Endothelial cell of umbilical vein (primary cell): ENCODE measurements around the gene DMD. TPM values are rescaled to one million over a fixed set of nuclear protein-coding genes. Genes with fewer than 3 reads are reported as not detected.

Source experiments
- BruUV-seq: library from RNA; stranded (reverse); fragments of 400-500 nt; replicated peaks from 2 replicates; lab custom pipeline; 2021; lab: Mats Ljungman, UMichigan
- CTCF ChIA-PET: fragments of 300-600, 350-600 bp; sonication (Branson Sonifier 250); formaldehyde crosslinking; loops from one replicate; lab custom pipeline; 2021; ENCODE audit warnings: antibody characterized with exemption, inconsistent platforms; lab: Charles Lee
- POLR2A ChIA-PET: fragments of 300-600, 350-600 bp; sonication (Branson Sonifier 250); formaldehyde crosslinking; loops from one replicate; lab custom pipeline; 2021; ENCODE audit warnings: antibody characterized with exemption, inconsistent platforms; lab: Charles Lee
- DNase-seq: peaks from one replicate; pipeline ENCODE4 v3.0.0-alpha.2; 2011; ENCODE audit warnings: low read depth, low spot score
- FAIRE-seq: peaks from 2 replicates; lab custom pipeline; 2011; peaks lifted over from hg19 to GRCh38; lab: Jason Lieb, UNC
- H2AFZ ChIP-seq: 2 replicates; pipeline ENCODE4 v1.6.0; 2012; ENCODE audit warnings: low read depth, low read length, control low read depth, inconsistent platforms
- H3K27ac ChIP-seq: 2 replicates; pipeline ENCODE4 v1.5.1; 2011; ENCODE audit warnings: low read depth, mild to moderate bottlenecking, control low read depth, low read length, moderate library complexity; ENCODE audit not compliant: insufficient read depth
- H3K27me3 ChIP-seq, 2 experiments: 2 replicates each; pipeline versions ENCODE4 v1.6.0 to v1.6.1; 2011; ENCODE audit warnings: low read length in 2 of 2, mixed read lengths in 1 of 2; ENCODE audit not compliant: control insufficient read depth in 2 of 2, insufficient read depth in 2 of 2
- H3K36me3 ChIP-seq, 2 experiments: 2 replicates in 1 of 2; 3 replicates in 1 of 2; pipeline ENCODE4 v1.5.1; 2011; ENCODE audit warnings: low read length in 2 of 2, mild to moderate bottlenecking in 1 of 2, moderate library complexity in 1 of 2; ENCODE audit not compliant: control insufficient read depth in 2 of 2, insufficient read depth in 2 of 2; ENCODE audit errors: extremely low read depth in 1 of 2
- H3K4me1 ChIP-seq: 3 replicates; pipeline ENCODE4 v1.5.1; 2011; ENCODE audit warnings: mild to moderate bottlenecking, low read length; ENCODE audit not compliant: control insufficient read depth, insufficient read depth; ENCODE audit errors: extremely low read depth
- H3K4me2 ChIP-seq: 2 replicates; pipeline ENCODE4 v1.6.1; 2011; ENCODE audit warnings: low read length, control low read depth, mixed read lengths; ENCODE audit not compliant: insufficient read depth
- H3K4me3 ChIP-seq, 3 experiments: fragments of 200-600 bp in 1 of 3; sonication (generic), shearing (Covaris generic) in 1 of 3; replicated peaks in 1 of 3; 2 replicates each; pipeline ENCODE4 v1.5.1; 2011 to 2016; ENCODE audit warnings: control low read depth in 3 of 3, low read length in 3 of 3, mild to moderate bottlenecking in 2 of 3, inconsistent platforms in 1 of 3, low read depth in 1 of 3, moderate library complexity in 1 of 3; ENCODE audit not compliant: insufficient read depth in 1 of 3
- H3K79me2 ChIP-seq: 2 replicates; pipeline ENCODE4 v1.6.0; 2012; ENCODE audit warnings: low read length, inconsistent platforms; ENCODE audit not compliant: control insufficient read depth, insufficient read depth
- H3K9ac ChIP-seq: replicated peaks from 2 replicates; pipeline ENCODE3; 2011; ENCODE audit warnings: low read length, control low read depth; ENCODE audit not compliant: insufficient read depth; ENCODE audit errors: extremely low read depth
- H3K9me1 ChIP-seq: replicated peaks from 3 replicates; pipeline ENCODE4 v1.6.0; 2011; ENCODE audit warnings: mild to moderate bottlenecking, low read length; ENCODE audit not compliant: control insufficient read depth, insufficient read depth; ENCODE audit errors: extremely low read depth
- H3K9me3 ChIP-seq: replicated peaks from 2 replicates; pipeline ENCODE4 v1.5.1; 2012; ENCODE audit warnings: low read length, inconsistent platforms; ENCODE audit not compliant: control insufficient read depth, insufficient read depth
- H4K20me1 ChIP-seq: replicated peaks from 2 replicates; pipeline ENCODE3; 2011; ENCODE audit warnings: mild to moderate bottlenecking, low read length; ENCODE audit not compliant: control insufficient read depth, insufficient read depth; ENCODE audit errors: extremely low read depth
- CTCF ChIP-seq, 2 donors: IDR thresholded peaks; 1 replicate in 1 of 2; 2 replicates in 1 of 2; pipeline ENCODE4 v1.5.1; 2011; ENCODE audit warnings: low read length in 2 of 2, mild to moderate bottlenecking in 2 of 2, moderate library complexity in 2 of 2, control low read depth in 1 of 2, inconsistent platforms in 1 of 2, low read depth in 1 of 2; ENCODE audit not compliant: insufficient read depth in 1 of 2; ENCODE audit errors: extremely low read depth in 1 of 2
- EZH2 ChIP-seq: IDR thresholded peaks from 2 replicates; pipeline ENCODE4 v1.6.1; 2012; ENCODE audit warnings: borderline replicate concordance, low read depth, mild to moderate bottlenecking, moderate library complexity, low read length, inconsistent platforms; ENCODE audit not compliant: severe bottlenecking
- FOS ChIP-seq: IDR thresholded peaks from 2 replicates; pipeline ENCODE4 v1.6.1; 2011; ENCODE audit warnings: mild to moderate bottlenecking, low read length, moderate library complexity, borderline replicate concordance; ENCODE audit not compliant: insufficient read depth
- GATA2 ChIP-seq: IDR thresholded peaks from 2 replicates; pipeline ENCODE4 v1.7.0; 2011; ENCODE audit warnings: low read depth, mild to moderate bottlenecking, moderate library complexity, mixed read lengths, low read length; ENCODE audit not compliant: insufficient read length, insufficient read depth
- JUN ChIP-seq: IDR thresholded peaks from 2 replicates; pipeline ENCODE4 v1.6.1; 2011; ENCODE audit warnings: borderline replicate concordance, low read depth; ENCODE audit not compliant: insufficient read length, insufficient read depth
- MAX ChIP-seq: IDR thresholded peaks from 2 replicates; pipeline ENCODE4 v1.6.1; 2011; ENCODE audit not compliant: insufficient read depth, insufficient read length
- MYC ChIP-seq: IDR thresholded peaks from one replicate; pipeline ENCODE4 v1.6.1; 2011; ENCODE audit warnings: mild to moderate bottlenecking, low read depth, low read length
- POLR2A ChIP-seq: IDR thresholded peaks from 2 replicates; pipeline ENCODE4 v1.6.1; 2012; ENCODE audit warnings: low read depth, mild to moderate bottlenecking, control low read depth, low read length
- POLR2AphosphoS5 ChIP-seq: IDR thresholded peaks from 2 replicates; pipeline ENCODE4 v1.6.1; 2012; ENCODE audit warnings: low read depth, mild to moderate bottlenecking, control low read depth, low read length, moderate library complexity; ENCODE audit not compliant: insufficient read depth
- dilution Hi-C: fragments of 300-500 bp; cut with MboI; formaldehyde crosslinking; loops from one replicate; pipeline ENCODE4 v1.15.0; 2019; ENCODE audit warnings: low sequenced_read_pairs; ENCODE audit not compliant: extremely low pct_ligation_motif_present
- intact Hi-C: fragments of 100-400 bp; cut with micrococcal nuclease; formaldehyde crosslinking; loops from one replicate; pipeline ENCODE4 v1.10.0; 2022
- polyA plus RNA-seq, 4 experiments: library from polyadenylated mRNA; depleted of rRNA in 3 of 4; stranded (reverse) in 3 of 4; unstranded in 1 of 4; fragments of >200 nt; gene quantifications; 2 replicates each; pipeline versions ENCODE4 v1.2.1 to v1.2.3, GENCODE V29; 2011 to 2012; ENCODE audit warnings: missing spikeins in 1 of 4
- total RNA-seq: library from RNA; stranded (reverse); gene quantifications from 2 replicates; pipeline ENCODE4 v1.2.3, GENCODE V29; 2021

The DMD gene
- total and polyA plus RNA-seq, 2 donors (not counting 3 experiments of a cell fraction or from before 2014, with no cell fraction given), result 7.3 to 9.0 TPM

GRCh38 chrX:31811106-31811505, 1400.2 kb downstream of the DMD start:
- Histone ChIP-seq H3K4me3 (no peak overlapping the region), H3K36me3 (no peaks in the 10 kb centered on the region), H3K4me1 (no peaks in the 10 kb centered on the region), H3K27ac (no peak overlapping the region), H4K20me1 (no peaks in the 10 kb centered on the region), H3K27me3 (no peaks in the 10 kb centered on the region), H2AFZ (no peak overlapping the region), H3K9ac (no peak overlapping the region), H3K9me1 (no peaks in the 10 kb centered on the region), H3K79me2 (no peaks in the 10 kb centered on the region), H3K9me3 (no peaks in the 10 kb centered on the region), H3K4me2 (no peak overlapping the region)
- ChIA-PET CTCF (no interaction called here), POLR2A (no interaction called here)
- intact Hi-C loops, result no loop called here
- no peak for DNase-seq
- dilution Hi-C loops, result no loop called here
- BruUV-seq, result no TSS peak
- TF ChIP-seq GATA2 (no peak), EZH2 (no peak), JUN (no peak), CTCF (IDR thresholded peaks at IDR 0.05; ENCODE audit: extremely low read depth in 1 of 2, insufficient read depth in 1 of 2, low read depth in 1 of 2, low read length in 2 of 2) (no peak), POLR2AphosphoS5 (no peak), POLR2A (no peak), FOS (no peak), MYC (no peak), MAX (no peak)
- no peak for FAIRE-seq
